Fibroblast of villous mesenchyme (primary cell): ENCODE data around the gene NEURL2. TPM values are rescaled to one million over a fixed set of nuclear protein-coding genes. Genes with fewer than 3 reads are reported as not detected.

Experiments used
- DNase-seq: peaks from one replicate; pipeline ENCODE4 v3.0.0-alpha.2; 2010; ENCODE audit warnings: low read depth
- H3K4me3 ChIP-seq: 2 replicates; pipeline ENCODE4 v1.5.1; 2011; ENCODE audit warnings: low read depth, mild to moderate bottlenecking, low read length
- CTCF ChIP-seq: IDR thresholded peaks from 2 replicates; pipeline ENCODE4 v1.5.1; 2012; ENCODE audit warnings: low read depth, mild to moderate bottlenecking, low read length; ENCODE audit not compliant: insufficient read depth
- total RNA-seq: library from RNA; depleted of rRNA; stranded (reverse); fragments of >200 nt; gene quantifications from 2 replicates; pipeline ENCODE4 v1.2.3, GENCODE V29; 2012

NEURL2 gene
- total RNA-seq, 1 donor: 3.9 TPM

- TF ChIP-seq CTCF: no peak
- DNase-seq: no peak
- no peak overlapping the region for H3K4me3 ChIP-seq
These were observed 35.0 kb upstream of the NEURL2 start for GRCh38 chr20:45925821-45926506.

GRCh38 chr20:45924391-45925261 is 33.6 kb upstream of the NEURL2 start:
- no peak overlapping the region for H3K4me3 ChIP-seq
- DNase-seq: peak; percentile 92
- TF ChIP-seq CTCF: no peak

GRCh38 chr20:45921337-45922189 is 30.6 kb upstream of the NEURL2 start:
- DNase-seq: no peak
- no peak overlapping the region for H3K4me3 ChIP-seq

GRCh38 chr20:45920462-45921336 is 29.7 kb upstream of the NEURL2 start:
- no peak for TF ChIP-seq CTCF
- DNase-seq: peak; percentile 46
- H3K4me3 ChIP-seq: no peak overlapping the region

More at GRCh38 chr20:45921337-45922189, 30.6 kb upstream of the NEURL2 start:
- no peak for TF ChIP-seq CTCF

- no peak overlapping the region for H3K4me3 ChIP-seq
- DNase-seq: peak; percentile 84
- no peak for TF ChIP-seq CTCF
These were observed 28.8 kb upstream of the NEURL2 start for GRCh38 chr20:45919542-45920399.
